IMR-90 (cell line): ENCODE measurements around the gene ORM1. TPM values are rescaled to one million over a fixed set of nuclear protein-coding genes. Genes with fewer than 3 reads are reported as not detected.
A peak's percentile ranks its signal among the peaks of the same experiment; 100 is the strongest.

Source experiments
- ATAC-seq: fragments of 200-7000 bp; cut with Tn5 transposase; 2 replicates; pipeline ENCODE4 v1.9.1; 2020; ENCODE audit warnings: low read depth, mild to moderate bottlenecking, moderate library complexity
- BruUV-seq: library from RNA; stranded (reverse); fragments of 400-500 nt; replicated peaks from 2 replicates; lab custom pipeline; 2021; lab: Mats Ljungman, UMichigan
- CTCF ChIA-PET: fragments of 300-600 bp; formaldehyde crosslinking; extraction: SDS; loops from one replicate; lab custom pipeline; 2021; ENCODE audit warnings: antibody characterized with exemption; lab: Yijun Ruan, JAX
- POLR2A ChIA-PET: fragments of 300-600 bp; sonication (Branson Sonifier 250); formaldehyde crosslinking; loops from one replicate; lab custom pipeline; 2022; ENCODE audit warnings: antibody characterized with exemption; ENCODE audit not compliant: unreplicated experiment; lab: Charles Lee
- DNase-seq: peaks from one replicate; pipeline ENCODE4 v3.0.0; 2013
- H2AFZ ChIP-seq: replicated peaks from 2 replicates; pipeline ENCODE3; 2013; ENCODE audit warnings: low read length, mild to moderate bottlenecking; ENCODE audit not compliant: poor library complexity
- H2AK5ac ChIP-seq: 2 replicates; pipeline ENCODE4 v1.6.1; 2013; ENCODE audit warnings: low read depth, low read length, inconsistent platforms
- H2AK9ac ChIP-seq: replicated peaks from 2 replicates; pipeline ENCODE3; 2013; ENCODE audit warnings: mild to moderate bottlenecking, low read depth, low read length, moderate library complexity; ENCODE audit not compliant: poor library complexity
- H2BK120ac ChIP-seq: 2 replicates; pipeline ENCODE4 v1.6.1; 2013; ENCODE audit warnings: low read depth, low read length, inconsistent platforms
- H2BK15ac ChIP-seq: 3 replicates; pipeline ENCODE4 v1.6.1; 2013; ENCODE audit warnings: low read depth, low read length, inconsistent platforms
- H2BK20ac ChIP-seq: 2 replicates; pipeline ENCODE4 v1.6.1; 2013; ENCODE audit warnings: low read depth, mild to moderate bottlenecking, inconsistent platforms, low read length, moderate library complexity
- H2BK5ac ChIP-seq: 2 replicates; pipeline ENCODE4 v1.6.1; 2013; ENCODE audit warnings: mild to moderate bottlenecking, low read depth, low read length, inconsistent platforms; ENCODE audit not compliant: poor library complexity, severe bottlenecking
- H3K14ac ChIP-seq: replicated peaks from 2 replicates; pipeline ENCODE4 v1.6.1; 2013; ENCODE audit warnings: low read depth, low read length, inconsistent platforms
- H3K18ac ChIP-seq: 2 replicates; pipeline ENCODE4 v1.6.1; 2013; ENCODE audit warnings: low read depth, low read length, control low read depth
- H3K23ac ChIP-seq: 2 replicates; pipeline ENCODE4 v1.6.1; 2013; ENCODE audit warnings: low read depth, low read length, inconsistent platforms
- H3K27ac ChIP-seq: 2 replicates; pipeline ENCODE4 v1.5.1; 2013; ENCODE audit warnings: mild to moderate bottlenecking, control low read depth, low read length; ENCODE audit not compliant: insufficient read depth
- H3K27me3 ChIP-seq: 2 replicates; pipeline ENCODE4 v1.6.1; 2013; ENCODE audit warnings: low read length; ENCODE audit not compliant: control insufficient read depth, insufficient read depth
- H3K36me3 ChIP-seq: 2 replicates; pipeline ENCODE4 v1.6.1; 2013; ENCODE audit warnings: low read length, mixed read lengths; ENCODE audit not compliant: control insufficient read depth, insufficient read depth
- H3K4ac ChIP-seq: 2 replicates; pipeline ENCODE4 v1.6.1; 2013; ENCODE audit warnings: low read depth, low read length, inconsistent platforms
- H3K4me1 ChIP-seq: 2 replicates; pipeline ENCODE4 v1.6.1; 2013; ENCODE audit warnings: low read length, mixed read lengths; ENCODE audit not compliant: control insufficient read depth, insufficient read depth
- H3K4me2 ChIP-seq: 2 replicates; pipeline ENCODE4 v1.6.1; 2013; ENCODE audit warnings: low read depth, mild to moderate bottlenecking, control low read depth, low read length, moderate library complexity
- H3K4me3 ChIP-seq: 2 replicates; pipeline ENCODE4 v1.5.1; 2013; ENCODE audit warnings: low read depth, mild to moderate bottlenecking, control low read depth, low read length, moderate library complexity; ENCODE audit not compliant: insufficient read depth
- H3K56ac ChIP-seq: 2 replicates; pipeline ENCODE4 v1.6.1; 2013; ENCODE audit warnings: low read length, inconsistent platforms; ENCODE audit not compliant: insufficient read depth; ENCODE audit errors: extremely low read depth
- H3K79me1 ChIP-seq, 2 experiments: 2 replicates each; pipeline ENCODE4 v1.6.1; 2013; ENCODE audit warnings: low read length in 2 of 2, inconsistent platforms in 1 of 2, low read depth in 1 of 2
- H3K9ac ChIP-seq: 2 replicates; pipeline ENCODE4 v1.6.1; 2013; ENCODE audit warnings: low read depth, low read length, control low read depth
- H3K9me1 ChIP-seq: 2 replicates; pipeline ENCODE4 v1.6.1; 2013; ENCODE audit warnings: low read length, inconsistent platforms; ENCODE audit not compliant: insufficient read depth
- H3K9me3 ChIP-seq: 2 replicates; pipeline ENCODE4 v1.6.1; 2013; ENCODE audit warnings: low read length; ENCODE audit not compliant: control insufficient read depth, insufficient read depth
- H4K20me1 ChIP-seq: 2 replicates; pipeline ENCODE4 v1.6.1; 2013; ENCODE audit warnings: low read length, inconsistent platforms; ENCODE audit not compliant: insufficient read depth
- H4K5ac ChIP-seq: 2 replicates; pipeline ENCODE4 v1.6.1; 2013; ENCODE audit warnings: mild to moderate bottlenecking, low read depth, low read length, control low read depth
- H4K8ac ChIP-seq, 2 experiments: 2 replicates each; pipeline ENCODE4 v1.6.1; 2013; ENCODE audit warnings: low read depth in 2 of 2, low read length in 2 of 2, control low read depth in 1 of 2, inconsistent platforms in 1 of 2
- H4K91ac ChIP-seq: 2 replicates; pipeline ENCODE4 v1.6.1; 2013; ENCODE audit warnings: low read depth, low read length, inconsistent platforms; ENCODE audit not compliant: insufficient read depth
- RAD21 ChIP-seq: IDR thresholded peaks from 2 replicates; pipeline ENCODE4 v1.6.1; 2012; ENCODE audit warnings: low read length, improper control_type of control experiment
- WGBS, 2 experiments: methylation state at CpG; one replicate each; pipeline versions ENCODE4 v1.1.5 to v1.1.7; 2013; ENCODE audit warnings: missing lambda C conversion rate in 2 of 2; ENCODE audit not compliant: insufficient read length in 1 of 2; ENCODE audit errors: extremely low coverage in 2 of 2; 5-methylcytosine and 5-hydroxymethylcytosine counted together
- dilution Hi-C: fragments of 300-500 bp; cut with HindIII; formaldehyde crosslinking; loops from one replicate; pipeline ENCODE4 v1.14.3; 2018; ENCODE audit warnings: low sequenced_read_pairs; ENCODE audit not compliant: unreplicated experiment
- in situ Hi-C: fragments of 300-500 bp; cut with MboI; formaldehyde crosslinking; loops from 3 replicates; pipeline ENCODE4 v1.14.3; 2019; ENCODE audit warnings: low sequenced_read_pairs, inconsistent platforms, mixed read lengths
- intact Hi-C: fragments of 100-400 bp; cut with micrococcal nuclease; formaldehyde crosslinking; loops from 2 replicates; pipeline ENCODE4 v1.10.0; 2022
- polyA plus RNA-seq, 3 experiments: library from polyadenylated mRNA; depleted of rRNA; stranded (reverse); fragments of >200 nt; gene quantifications; 2 replicates each; pipeline ENCODE4 v1.2.3, GENCODE V29; 2012; ENCODE audit warnings: low replicate concordance in 1 of 3
- total RNA-seq: library from RNA; depleted of rRNA; stranded (reverse); fragments of >200 nt; gene quantifications from 2 replicates; pipeline ENCODE4 v1.2.3, GENCODE V29; 2012
- TF ChIP-seq, protein P1 (sequence below): fragments of 150-350 bp; IDR thresholded peaks from 2 replicates; pipeline ENCODE4 v1.6.1; 2016; ENCODE audit warnings: low read depth, mild to moderate bottlenecking, low read length, moderate library complexity, borderline replicate concordance

ORM1 gene
- total and polyA plus RNA-seq, 2 of the 4 experiments (the other 2 are of a cell fraction) = 0.18 TPM; not detected in 1

DNA sequence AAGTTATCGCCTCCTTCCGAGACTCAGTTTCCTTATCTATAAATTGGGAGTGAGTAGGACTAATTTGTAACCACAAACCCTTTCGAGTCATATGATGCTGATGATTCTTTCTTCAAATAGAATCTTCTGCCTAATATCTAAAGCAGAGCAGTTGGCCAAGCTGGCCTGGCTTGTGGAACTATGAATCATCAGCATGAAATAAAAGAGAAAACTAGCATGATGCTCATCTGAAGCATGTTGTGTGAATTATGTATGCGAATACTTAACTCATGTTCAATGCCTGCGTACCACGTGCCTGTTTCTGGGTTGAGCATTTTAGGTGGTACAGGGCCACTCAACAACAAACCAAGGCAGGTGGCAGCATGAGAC is 15.0 kb upstream of the ORM1 start:
- TF ChIP-seq, protein P1, sequence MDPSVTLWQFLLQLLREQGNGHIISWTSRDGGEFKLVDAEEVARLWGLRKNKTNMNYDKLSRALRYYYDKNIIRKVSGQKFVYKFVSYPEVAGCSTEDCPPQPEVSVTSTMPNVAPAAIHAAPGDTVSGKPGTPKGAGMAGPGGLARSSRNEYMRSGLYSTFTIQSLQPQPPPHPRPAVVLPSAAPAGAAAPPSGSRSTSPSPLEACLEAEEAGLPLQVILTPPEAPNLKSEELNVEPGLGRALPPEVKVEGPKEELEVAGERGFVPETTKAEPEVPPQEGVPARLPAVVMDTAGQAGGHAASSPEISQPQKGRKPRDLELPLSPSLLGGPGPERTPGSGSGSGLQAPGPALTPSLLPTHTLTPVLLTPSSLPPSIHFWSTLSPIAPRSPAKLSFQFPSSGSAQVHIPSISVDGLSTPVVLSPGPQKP = no peak
- no peak for TF ChIP-seq RAD21
- BruUV-seq = no TSS peak
- Histone ChIP-seq H3K9ac (no peak overlapping the region), H4K91ac (no peak overlapping the region), H2BK15ac (no peak overlapping the region), H3K14ac (no peak overlapping the region), H3K9me3 (no peaks in the 10 kb centered on the region), H3K4me3 (no peak overlapping the region), H3K9me1 (0 out of 2 replicates have a peak, but pooled peaks cover 4% of the 10 kb centered on the region), H3K4me2 (no peak overlapping the region), H2AFZ (no peak overlapping the region), H3K27me3 (no peaks in the 10 kb centered on the region), H4K20me1 (no peaks in the 10 kb centered on the region), H3K56ac (no peak overlapping the region), H3K18ac (no peak overlapping the region), H2BK20ac (no peak overlapping the region), H2BK5ac (no peak overlapping the region), H2AK5ac (no peak overlapping the region), H4K8ac (no peak overlapping the region), H3K79me1 (no peaks in the 10 kb centered on the region), H4K5ac (no peak overlapping the region), H3K27ac (no peak overlapping the region), H3K36me3 (peaks cover 15% of the 10 kb centered on the region), H3K4me1 (peaks cover 5% of the 10 kb centered on the region; the same call in 1 of the 2 replicates), H2BK120ac (no peak overlapping the region), H2AK9ac (no peak overlapping the region), H3K23ac (no peak overlapping the region), H3K4ac (no peak overlapping the region)
- POLR2A ChIA-PET = no interaction called here
- DNase-seq (peak; percentile 71), ATAC-seq (peak; percentile 33; the same call in 1 of the 2 replicates)
- CTCF ChIA-PET = no interaction called here
- in situ Hi-C loops (no loop called here), intact Hi-C loops (no loop called here), dilution Hi-C loops (no loop called here)
- WGBS, 2 experiments = 89% methylated on average over 3 of the region's 6 CpGs; no CpG with 5 or more reads in 1 of the 2 experiments
